Fibroblast of skin of abdomen (primary cell): ENCODE measurements around the gene ILF3.
"Not testable (repeated sequence)": the region's sequence is repeated elsewhere in the genome, so short reads cannot be mapped to it uniquely, and the experiment has no call there.

Experiments used
- DNase-seq: peaks from one replicate; pipeline ENCODE4 v3.0.0-alpha.2; 2013

The ILF3 gene

GRCh38 chr19:10642473-10643171 lies 11.5 kb upstream of the ILF3 start:
- no peak for DNase-seq

- DNase-seq, result no peak
These were observed 10.8 kb upstream of the ILF3 start for GRCh38 chr19:10643172-10643967.

- peak; percentile 28 for DNase-seq
These were observed 10.2 kb upstream of the ILF3 start for GRCh38 chr19:10643968-10644259.

- DNase-seq, result peak; percentile 66
These were observed 9.7 kb upstream of the ILF3 start for GRCh38 chr19:10644260-10645007.

- DNase-seq, result no peak
These were observed 7.5 kb upstream of the ILF3 start for GRCh38 chr19:10646456-10647159.

GRCh38 chr19:10648360-10648759 lies 5.8 kb upstream of the ILF3 start:
- DNase-seq, result no peak

- no peak for DNase-seq
These were observed 2.3 kb upstream of the ILF3 start for GRCh38 chr19:10651851-10652250.

GRCh38 chr19:10653482-10653731 lies 739 bp upstream of the ILF3 start:
- DNase-seq, result no peak

GRCh38 chr19:10654610-10655456 lies 687 bp downstream of the ILF3 start:
- DNase-seq, result peak; percentile 50

GRCh38 chr19:10655457-10656312 lies 1.5 kb downstream of the ILF3 start:
- DNase-seq, result peak; percentile 18

- DNase-seq, result no peak
These were observed 6.2 kb downstream of the ILF3 start for GRCh38 chr19:10660346-10660745.

- DNase-seq, result no peak
These were observed 7.8 kb downstream of the ILF3 start for GRCh38 chr19:10661946-10662345.

- no peak for DNase-seq
These were observed 8.5 kb downstream of the ILF3 start for GRCh38 chr19:10662384-10663251.

GRCh38 chr19:10663252-10663563 lies 9.1 kb downstream of the ILF3 start:
- not testable (repeated sequence) for DNase-seq

- no peak for DNase-seq
These were observed 13.7 kb downstream of the ILF3 start for GRCh38 chr19:10667867-10668266.

- no peak for DNase-seq
These were observed 15.1 kb downstream of the ILF3 start for GRCh38 chr19:10669246-10669645.

- DNase-seq, result peak; percentile 70
These were observed 16.0 kb downstream of the ILF3 start for GRCh38 chr19:10670182-10670581.

- DNase-seq, result no peak
These were observed 17.0 kb downstream of the ILF3 start for GRCh38 chr19:10670876-10671804.

- DNase-seq, result not testable (repeated sequence)
These were observed 17.8 kb downstream of the ILF3 start for GRCh38 chr19:10671922-10672321.
